Hematopoietic multipotent progenitor cell treated with erythropoietin and hydrocortisone succinate and interleukin-3 and kit ligand, for 8 days (in vitro differentiated cells): ENCODE data around the gene ZBTB16.
A peak's percentile ranks its signal among the peaks of the same experiment; 100 is the strongest.

Experiments used
- DNase-seq: peaks from one replicate; pipeline ENCODE4 v3.0.0-alpha.2; 2015

Gene ZBTB16, protein sequence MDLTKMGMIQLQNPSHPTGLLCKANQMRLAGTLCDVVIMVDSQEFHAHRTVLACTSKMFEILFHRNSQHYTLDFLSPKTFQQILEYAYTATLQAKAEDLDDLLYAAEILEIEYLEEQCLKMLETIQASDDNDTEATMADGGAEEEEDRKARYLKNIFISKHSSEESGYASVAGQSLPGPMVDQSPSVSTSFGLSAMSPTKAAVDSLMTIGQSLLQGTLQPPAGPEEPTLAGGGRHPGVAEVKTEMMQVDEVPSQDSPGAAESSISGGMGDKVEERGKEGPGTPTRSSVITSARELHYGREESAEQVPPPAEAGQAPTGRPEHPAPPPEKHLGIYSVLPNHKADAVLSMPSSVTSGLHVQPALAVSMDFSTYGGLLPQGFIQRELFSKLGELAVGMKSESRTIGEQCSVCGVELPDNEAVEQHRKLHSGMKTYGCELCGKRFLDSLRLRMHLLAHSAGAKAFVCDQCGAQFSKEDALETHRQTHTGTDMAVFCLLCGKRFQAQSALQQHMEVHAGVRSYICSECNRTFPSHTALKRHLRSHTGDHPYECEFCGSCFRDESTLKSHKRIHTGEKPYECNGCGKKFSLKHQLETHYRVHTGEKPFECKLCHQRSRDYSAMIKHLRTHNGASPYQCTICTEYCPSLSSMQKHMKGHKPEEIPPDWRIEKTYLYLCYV

GRCh38 chr11:114059278-114059983, at the start of gene ZBTB16:
TSS of gene ZBTB16 (plus strand) at chr11:114059711. CDS start at chr11:114063301, 3,590 bp downstream.
- DNase-seq: peak; percentile 65

DNA sequence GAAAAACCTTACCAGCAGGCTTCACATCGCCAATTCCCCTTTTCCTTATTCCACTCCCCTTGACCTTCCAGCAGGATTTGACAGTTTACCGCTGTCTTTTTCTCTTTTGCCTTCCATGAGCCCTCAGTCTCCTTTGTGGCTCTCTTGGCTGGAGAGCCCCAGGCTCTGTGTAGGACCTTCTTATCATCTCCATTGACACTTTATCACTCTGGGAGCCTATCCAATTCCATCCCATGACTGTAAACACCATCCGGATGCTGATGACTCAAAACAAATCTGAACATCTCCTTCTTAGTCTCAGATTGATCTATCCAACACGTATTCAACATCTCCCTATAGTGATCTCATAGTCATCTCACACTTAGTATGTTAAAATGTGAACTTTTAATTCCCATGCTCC, 48.6 kb upstream of the ZBTB16 start:
- no peak for DNase-seq

DNA sequence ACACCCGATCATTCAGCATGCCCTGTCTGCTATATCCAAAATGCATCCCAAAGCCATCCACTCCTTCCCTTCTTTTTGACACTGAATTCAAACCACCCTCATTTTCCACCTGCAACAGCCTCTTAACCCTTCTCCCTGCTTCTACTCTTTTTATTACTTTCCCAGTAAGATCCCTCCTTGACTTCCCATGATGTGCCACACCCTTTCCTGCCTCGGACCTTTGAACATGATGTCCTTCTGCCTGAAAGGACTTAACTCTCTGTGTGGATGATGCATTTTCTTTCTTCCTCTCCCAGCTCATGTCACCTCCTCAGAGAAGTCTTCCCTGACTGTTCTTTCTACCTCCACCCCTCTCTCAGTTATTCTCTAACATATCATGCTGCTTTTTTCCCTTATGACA, 48.1 kb upstream of the ZBTB16 start:
- no peak for DNase-seq

- DNase-seq: no peak
Measured at GRCh38 chr11:114015117-114015516, 44.4 kb upstream of the ZBTB16 start.

GRCh38 chr11:114016986-114017385, 42.5 kb upstream of the ZBTB16 start:
- no peak for DNase-seq

- no peak for DNase-seq
Measured at GRCh38 chr11:114017723-114018122, 41.8 kb upstream of the ZBTB16 start.

DNA sequence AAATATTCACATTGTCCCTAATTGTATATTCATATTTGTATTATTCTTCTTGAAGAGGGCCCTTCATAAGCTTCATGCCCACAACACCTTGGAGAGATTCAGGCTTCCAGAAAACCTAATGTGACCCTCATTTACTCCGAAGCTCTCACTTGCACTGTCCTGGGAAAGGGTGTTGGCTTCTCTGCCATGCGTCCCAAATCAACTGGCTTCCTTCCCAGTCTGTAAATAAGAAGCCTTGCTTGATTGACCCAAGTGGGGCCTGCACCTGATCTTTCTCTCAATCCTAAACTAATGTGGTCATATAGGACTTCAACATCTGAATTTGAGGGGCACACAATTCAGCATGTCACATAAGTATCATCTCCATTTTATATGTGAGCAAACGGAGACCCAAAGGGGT, 40.5 kb upstream of the ZBTB16 start:
- DNase-seq: no peak

- no peak for DNase-seq
Measured at GRCh38 chr11:114019574-114019973, 39.9 kb upstream of the ZBTB16 start.

- peak; percentile 15 for DNase-seq
Measured at GRCh38 chr11:114025329-114025907, 34.1 kb upstream of the ZBTB16 start.

- peak; percentile 46 for DNase-seq
Measured at GRCh38 chr11:114026355-114026754, 33.2 kb upstream of the ZBTB16 start.

- DNase-seq: no peak
Measured at GRCh38 chr11:114027391-114027790, 32.1 kb upstream of the ZBTB16 start.

DNA sequence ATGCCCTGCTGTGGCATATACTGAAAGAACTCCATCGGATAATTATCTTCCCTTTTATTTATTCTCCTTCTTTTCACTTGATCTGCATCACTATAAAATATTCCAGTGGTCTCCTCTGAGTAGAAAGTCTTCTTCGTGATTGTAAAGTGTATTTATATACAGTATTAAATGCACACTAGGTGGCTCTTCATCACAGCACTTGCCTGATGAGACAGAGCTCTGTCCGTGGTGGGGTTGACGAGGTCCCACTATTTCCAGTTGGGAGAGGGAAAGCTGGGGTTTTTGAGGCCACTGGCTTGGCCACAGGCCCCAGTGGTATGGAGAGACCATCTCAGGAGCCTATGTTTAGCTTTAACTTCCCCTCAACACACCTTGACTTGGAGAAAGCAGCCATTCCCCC, 31.6 kb upstream of the ZBTB16 start:
- DNase-seq: no peak

GRCh38 chr11:114031246-114031966, 28.1 kb upstream of the ZBTB16 start:
- no peak for DNase-seq

DNA sequence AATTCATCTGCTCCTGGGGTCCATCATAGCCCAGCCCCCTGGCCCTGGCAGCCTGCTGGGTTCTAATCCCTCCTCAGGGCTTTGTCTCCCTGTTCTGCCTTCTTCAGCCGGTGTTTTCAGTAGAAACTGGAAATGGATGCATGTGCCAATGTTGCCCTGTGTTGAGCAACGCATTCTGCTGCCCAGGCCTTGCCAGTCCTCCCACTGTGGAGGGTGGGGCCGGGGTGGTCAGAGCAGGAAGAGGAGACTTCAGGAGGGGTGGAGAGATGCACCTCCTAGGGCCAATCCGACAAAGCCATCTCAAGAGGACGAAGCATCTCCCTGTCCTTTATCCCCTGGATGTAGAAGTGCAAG, 27.6 kb upstream of the ZBTB16 start:
- no peak for DNase-seq

GRCh38 chr11:114033066-114033465, 26.4 kb upstream of the ZBTB16 start:
- no peak for DNase-seq

DNA sequence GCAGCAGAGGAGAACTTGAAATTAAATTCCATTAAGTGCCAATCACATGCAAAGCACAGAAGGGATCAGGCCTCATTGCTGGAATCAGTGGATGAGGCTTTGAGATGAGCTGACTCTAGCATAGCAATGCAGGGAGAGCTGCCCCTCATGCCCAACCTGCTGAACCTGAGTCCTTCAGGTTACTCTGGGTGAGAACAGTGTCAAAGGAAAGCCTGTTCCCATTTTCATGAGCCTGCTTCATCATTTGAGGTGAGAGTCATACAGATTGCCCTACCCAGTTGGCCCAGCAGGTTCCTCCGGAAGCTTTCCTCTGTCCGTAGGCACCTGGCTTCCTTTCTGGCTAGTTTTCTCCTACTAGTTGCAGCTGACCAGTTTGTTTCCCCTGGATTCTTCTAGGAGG, 25.9 kb upstream of the ZBTB16 start:
- no peak for DNase-seq

- DNase-seq: no peak
Measured at GRCh38 chr11:114034956-114035355, 24.6 kb upstream of the ZBTB16 start.

DNA sequence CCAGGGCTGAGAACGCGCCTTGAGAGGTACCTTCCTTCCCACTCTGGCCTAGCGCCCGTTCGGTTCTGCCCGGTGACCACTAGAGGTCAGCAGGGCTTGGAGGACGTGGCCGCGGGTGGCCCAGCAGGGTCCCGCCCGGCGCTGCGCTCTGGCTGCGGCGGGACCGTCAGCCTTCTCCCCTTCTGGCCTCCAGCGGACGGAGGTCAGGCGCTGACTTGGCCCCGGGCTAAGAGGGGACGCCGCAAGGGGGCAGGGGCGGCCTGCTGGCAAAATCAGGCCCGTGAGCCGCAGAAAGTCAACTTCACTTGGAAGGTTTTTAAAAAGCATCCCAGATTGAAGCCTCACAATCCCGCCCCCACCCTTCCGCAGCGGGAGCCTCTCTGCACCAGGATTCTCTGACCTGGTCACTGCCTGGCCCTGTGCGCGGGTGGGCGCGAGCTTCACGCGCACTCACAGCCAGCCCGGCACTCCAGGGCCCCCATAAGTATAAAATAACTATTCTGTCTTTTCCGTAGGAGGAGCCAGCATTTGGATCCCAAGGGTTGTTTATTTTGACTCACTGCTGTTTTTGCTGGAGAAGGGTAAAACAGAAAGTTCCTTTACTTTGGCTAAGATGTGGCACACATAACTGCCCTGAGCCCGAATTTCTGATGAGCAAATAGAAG, 23.2 kb upstream of the ZBTB16 start:
- peak; percentile 70 for DNase-seq

GRCh38 chr11:114036958-114037357, 22.6 kb upstream of the ZBTB16 start:
- no peak for DNase-seq

DNA sequence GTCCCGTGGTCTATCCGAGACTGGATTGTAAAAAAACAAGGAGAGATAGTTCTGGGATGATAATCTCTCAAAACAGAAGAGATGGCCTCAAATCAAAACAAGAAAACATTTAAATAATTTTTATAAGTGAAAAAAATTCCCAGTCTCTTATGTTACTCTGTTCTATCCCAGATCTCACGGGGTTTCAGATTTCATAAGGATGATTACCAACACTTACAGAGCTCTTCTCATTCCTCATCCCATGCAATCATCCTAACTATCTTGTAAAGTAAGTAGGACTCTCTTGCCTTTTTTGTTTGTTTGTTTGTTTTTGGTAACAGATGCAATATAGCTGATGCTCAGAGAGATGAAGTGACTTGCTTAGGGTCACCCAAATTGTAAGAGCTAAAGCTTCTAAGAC, 20.0 kb upstream of the ZBTB16 start:
- no peak for DNase-seq

DNA sequence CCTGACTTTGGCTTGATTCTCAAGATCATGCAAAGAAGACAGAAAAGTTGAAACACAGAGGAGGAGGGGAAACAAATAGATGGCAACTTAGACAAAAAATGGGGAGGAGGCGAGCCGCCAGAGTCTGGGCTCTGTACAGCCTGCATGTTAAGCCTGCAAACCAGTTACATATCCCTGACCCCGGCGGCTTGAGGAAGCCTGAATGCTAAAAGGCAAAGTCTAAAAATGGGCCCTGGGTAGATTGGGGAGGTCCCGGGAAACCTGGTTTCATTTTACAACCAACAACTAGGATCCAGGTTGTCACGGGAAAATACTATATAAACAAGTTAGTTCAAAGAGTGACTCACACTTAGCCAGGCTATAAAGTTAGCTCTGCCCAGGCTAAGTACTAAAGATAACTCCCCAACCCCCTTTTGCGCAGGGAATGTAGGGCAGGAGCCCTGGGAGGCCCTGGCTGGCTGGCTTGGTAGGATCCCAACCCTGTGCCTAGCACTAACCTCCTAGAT, 18.8 kb upstream of the ZBTB16 start:
- DNase-seq: no peak

GRCh38 chr11:114042234-114042633, 17.3 kb upstream of the ZBTB16 start:
- DNase-seq: no peak
